ENCODE data around the gene GALNTL6.

DNA sequence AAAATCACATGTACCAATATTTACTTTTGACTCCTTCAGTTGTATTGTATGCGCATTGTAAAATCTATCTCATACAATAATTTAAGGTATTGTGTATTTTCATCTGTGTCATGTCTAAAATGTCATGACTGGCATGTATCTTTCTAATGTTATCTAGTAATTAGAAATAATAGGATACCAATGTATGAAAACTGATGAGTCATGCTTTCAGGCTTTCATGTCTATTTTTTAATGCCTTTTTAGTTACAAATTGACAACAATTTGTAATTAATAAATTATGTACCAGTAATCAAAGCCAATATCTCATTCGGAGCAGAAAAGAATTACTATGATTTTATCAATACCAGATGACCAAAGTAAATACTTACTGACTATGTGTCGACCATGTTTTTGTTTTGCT is 107.7 kb downstream of the GALNTL6 start:
- TF ChIP-seq FOXM1 (IDR thresholded peaks at IDR 0.05; ENCODE audit: borderline replicate concordance) (no peak), SP1 (IDR thresholded peaks at IDR 0.05) (no peak), SUZ12 (IDR thresholded peaks at IDR 0.05) (no peak), NFRKB (IDR thresholded peaks at IDR 0.05) (no peak), ARNT (IDR thresholded peaks at IDR 0.05) (no peak), L3MBTL2 (conservative IDR thresholded peaks at IDR 0.05) (no peak), BHLHE40 (IDR thresholded peaks at IDR 0.05; ENCODE audit: borderline replicate concordance) (no peak), LEF1 (IDR thresholded peaks at IDR 0.05; ENCODE audit: borderline replicate concordance) (no peak), TARDBP (IDR thresholded peaks at IDR 0.05) (no peak), FOXK2 (IDR thresholded peaks at IDR 0.05) (no peak)
